K562 (cell line): ENCODE data around the gene ZSWIM6. TPM values are rescaled to one million over a fixed set of nuclear protein-coding genes. Genes with fewer than 3 reads are reported as not detected.

Experiments
- ATAC-seq: fragments of 200-7000 bp; cut with Tn5 transposase; 3 replicates; pipeline ENCODE4 v1.9.1; 2020; ENCODE audit warnings: moderate library complexity
- BruUV-seq: library from RNA; stranded (reverse); fragments of 400-500 nt; replicated peaks from 2 replicates; lab custom pipeline; 2021; lab: Mats Ljungman, UMichigan
- CTCF ChIA-PET: fragments of 300-600 bp; formaldehyde crosslinking; extraction: SDS; loops from one replicate; lab custom pipeline; 2021; ENCODE audit warnings: low intra/inter-chr PET ratio; lab: Yijun Ruan, JAX
- POLR2A ChIA-PET: fragments of 300-600, 350-650 bp; sonication (Branson Sonifier 250); formaldehyde crosslinking; extraction: SDS; loops from one replicate; lab custom pipeline; 2021; ENCODE audit warnings: antibody characterized with exemption, inconsistent platforms; lab: Yijun Ruan, JAX
- DNase-seq, 4 experiments: peaks; one replicate each; pipeline versions ENCODE4 v3.0.0 to v3.0.0-alpha.2; 2011 to 2018; ENCODE audit warnings: low spot score in 3 of 4, mixed read lengths in 3 of 4; ENCODE audit errors: extremely low read depth in 1 of 4
- FAIRE-seq: peaks from 2 replicates; lab custom pipeline; 2011; peaks lifted over from hg19 to GRCh38; lab: Jason Lieb, UNC
- H2AFZ ChIP-seq: 2 replicates; pipeline ENCODE4 v1.6.0; 2011; ENCODE audit warnings: low read depth, low read length, control low read depth, inconsistent platforms
- H3K27ac ChIP-seq: fragments of 200-600 bp; 3 replicates; pipeline ENCODE4 v1.8.0; 2011; ENCODE audit warnings: low read depth, mild to moderate bottlenecking, control low read depth, inconsistent platforms, low read length, moderate library complexity, mixed read lengths; ENCODE audit errors: extremely low read depth
- H3K27me3 ChIP-seq, 2 experiments: fragments of 300-600 bp in 1 of 2; 2 replicates in 1 of 2; 3 replicates in 1 of 2; pipeline versions ENCODE4 v1.6.0 to v1.8.0; 2011; ENCODE audit warnings: inconsistent platforms in 2 of 2, low read length in 2 of 2, mild to moderate bottlenecking in 1 of 2, mixed read lengths in 1 of 2, moderate library complexity in 1 of 2; ENCODE audit not compliant: control insufficient read depth in 2 of 2, insufficient read depth in 2 of 2
- H3K36me3 ChIP-seq: fragments of 300-600 bp; 3 replicates; pipeline ENCODE4 v1.8.0; 2011; ENCODE audit warnings: mild to moderate bottlenecking, low read length, inconsistent platforms; ENCODE audit not compliant: control insufficient read depth, insufficient read depth
- H3K4me1 ChIP-seq, 2 experiments: fragments of 200-600 bp in 1 of 2; replicated peaks in 1 of 2; 2 replicates in 1 of 2; 3 replicates in 1 of 2; pipeline versions ENCODE4 v1.5.1 to v1.8.0; 2011; ENCODE audit warnings: inconsistent platforms in 2 of 2, low read length in 2 of 2, mild to moderate bottlenecking in 1 of 2, mixed read lengths in 1 of 2, moderate library complexity in 1 of 2; ENCODE audit not compliant: control insufficient read depth in 2 of 2, insufficient read depth in 2 of 2
- H3K4me2 ChIP-seq: 2 replicates; pipeline ENCODE4 v1.6.1; 2011; ENCODE audit warnings: low read length, control low read depth, inconsistent platforms, mixed read lengths; ENCODE audit not compliant: insufficient read depth
- H3K4me3 ChIP-seq: fragments of 200-600 bp; sonication (generic), shearing (Covaris generic); 2 replicates; pipeline ENCODE4 v1.5.1; 2016; ENCODE audit warnings: control low read depth, inconsistent platforms
- H3K79me2 ChIP-seq: fragments of 200-600 bp; 3 replicates; pipeline ENCODE4 v1.8.0; 2011; ENCODE audit warnings: low read length, inconsistent platforms; ENCODE audit not compliant: control insufficient read depth, insufficient read depth
- H3K9ac ChIP-seq, 2 experiments: 2 replicates each; pipeline versions ENCODE4 v1.6.0 to v1.6.1; 2011; ENCODE audit warnings: low read depth in 2 of 2, low read length in 2 of 2, control low read depth in 1 of 2, inconsistent platforms in 1 of 2, mild to moderate bottlenecking in 1 of 2, mixed read lengths in 1 of 2; ENCODE audit not compliant: insufficient read depth in 1 of 2
- H3K9me1 ChIP-seq: one replicate; pipeline ENCODE4 v1.6.0; 2011; ENCODE audit warnings: inconsistent platforms, mild to moderate bottlenecking, low read length, moderate library complexity; ENCODE audit not compliant: control insufficient read depth, insufficient read depth
- H3K9me3 ChIP-seq: replicated peaks from 2 replicates; pipeline ENCODE4 v1.5.1; 2011; ENCODE audit warnings: low read depth, low read length, inconsistent platforms; ENCODE audit not compliant: control insufficient read depth, insufficient read depth
- H4K20me1 ChIP-seq: replicated peaks from 2 replicates; pipeline ENCODE4 v1.6.1; 2011; ENCODE audit warnings: low read length, inconsistent platforms, mixed read lengths; ENCODE audit not compliant: control insufficient read depth, insufficient read depth
- FOS ChIP-seq: IDR thresholded peaks from 3 replicates; pipeline ENCODE4 v1.6.1; 2011; ENCODE audit not compliant: insufficient read length; ENCODE audit errors: extremely low read depth
- RBM22 ChIP-seq: fragments of 200-400 bp; formaldehyde crosslinking; IDR thresholded peaks from 2 replicates; pipeline ENCODE4 v1.6.1; 2018; ENCODE audit warnings: low read length, low read depth; ENCODE audit not compliant: poor library complexity, severe bottlenecking
- RCOR1 ChIP-seq, 2 experiments: IDR thresholded peaks; 2 replicates each; pipeline ENCODE4 v1.6.1; 2012; ENCODE audit warnings: low read depth in 2 of 2, low read length in 2 of 2, borderline replicate concordance in 1 of 2, improper control_type of control experiment in 1 of 2
- TEAD4 ChIP-seq, 2 experiments: sonication (generic) in 1 of 2; formaldehyde crosslinking in 1 of 2; IDR thresholded peaks; 2 replicates each; pipeline versions ENCODE4 v1.6.1 to v1.8.0; 2012 to 2022; ENCODE audit warnings: borderline replicate concordance in 1 of 2, inconsistent platforms in 1 of 2, low read length in 1 of 2, mild to moderate bottlenecking in 1 of 2, missing genetic modification reagents in 1 of 2
- ZC3H11A ChIP-seq: IDR thresholded peaks from 2 replicates; pipeline ENCODE4 v1.6.1; 2012; ENCODE audit warnings: low read depth, low read length, improper control_type of control experiment
- WGBS: fragments of 100-300 bp; shearing (Covaris generic); methylation state at CpG from one replicate; pipeline ENCODE4 v1.1.6; 2016; ENCODE audit warnings: low coverage, mixed read lengths; ENCODE audit not compliant: insufficient coverage; ENCODE audit errors: missing lambda C conversion rate; 5-methylcytosine and 5-hydroxymethylcytosine counted together
- in situ Hi-C: fragments of 300-500 bp; cut with MboI; formaldehyde crosslinking; loops from 4 replicates; pipeline ENCODE4 v1.15.0; 2018; ENCODE audit warnings: inconsistent platforms, mixed read lengths
- intact Hi-C: fragments of 100-400 bp; cut with micrococcal nuclease; formaldehyde crosslinking; loops from 2 replicates; pipeline ENCODE4 v1.14.2; 2022
- polyA plus RNA-seq, 8 experiments: library from polyadenylated mRNA; depleted of rRNA in 4 of 8; stranded (reverse) in 5 of 8; unstranded in 3 of 8; fragments of >200 nt; fragmentation: Nextera tagmentation in 2 of 8; fragmentation: Illumina TruSeq in 1 of 8; extraction: Ambion mirVana in 2 of 8; extraction: Trizol in 1 of 8; gene quantifications; 2 replicates each; pipeline versions ENCODE4 v1.2.1 to v1.2.3, GENCODE V29; 2011 to 2014; ENCODE audit warnings: inconsistent platforms in 1 of 8, missing spikeins in 1 of 8
- total RNA-seq, 7 experiments: library from RNA; depleted of rRNA in 6 of 7; stranded (reverse); fragments of >200 nt in 6 of 7; fragmentation: Illumina TruSeq in 2 of 7; extraction: Trizol in 2 of 7; gene quantifications; 2 replicates each; pipeline versions ENCODE4 v1.2.1 to v1.2.3, GENCODE V29; 2011 to 2021; ENCODE audit warnings: low replicate concordance in 1 of 7
- TF ChIP-seq, protein P1 (sequence below): fragments of 200-800 bp; sonication (Bioruptor generic); IDR thresholded peaks from 2 replicates; pipeline ENCODE4 v1.6.1; 2017; ENCODE audit warnings: missing genetic modification characterization, missing compliant biosample characterization
- TF ChIP-seq, protein P2 (sequence below): fragments of 450-650 bp; IDR thresholded peaks from 2 replicates; pipeline ENCODE4 v1.6.1; 2016

ZSWIM6 gene
- total and polyA plus RNA-seq, 9 of the 15 experiments (the other 6 are each of a cell fraction or from before 2014, with no cell fraction given), result 0.81 to 3.2 (median 2.0) TPM

DNA sequence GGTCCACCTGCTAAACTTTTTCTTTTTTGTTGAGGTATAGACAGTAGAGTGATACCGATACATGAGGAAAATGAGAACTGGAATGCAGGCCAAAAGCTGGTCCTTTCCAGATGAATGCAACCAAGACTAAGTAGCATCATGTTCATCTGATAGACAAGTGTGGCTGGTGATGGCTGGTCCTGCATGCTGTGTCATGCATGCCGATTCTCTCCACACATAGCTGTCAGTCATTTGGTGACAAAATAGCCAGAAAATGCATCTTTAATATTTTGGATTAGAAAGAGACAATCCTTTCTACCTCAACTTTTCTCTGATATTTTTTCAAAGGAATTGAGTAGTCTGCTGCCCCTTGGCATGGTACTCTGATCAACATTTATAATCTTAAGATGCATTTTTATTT is 49.9 kb downstream of the ZSWIM6 start:
- Histone ChIP-seq H3K9ac (no peak overlapping the region), H3K27ac (no peak overlapping the region), H3K4me1 (no peaks in the 10 kb centered on the region), H3K79me2 (no peaks in the 10 kb centered on the region), H3K36me3 (no peaks in the 10 kb centered on the region), H3K27me3 (no peaks in the 10 kb centered on the region), H3K9me1 (no peaks in the 10 kb centered on the region), H3K4me2 (no peak overlapping the region), H3K9me3 (no peaks in the 10 kb centered on the region), H3K4me3 (no peak overlapping the region), H2AFZ (no peak overlapping the region), H4K20me1 (no peaks in the 10 kb centered on the region)
- 4% methylated on average over 2 of the region's 2 CpGs for WGBS
- no TSS peak for BruUV-seq
- no peak for DNase-seq
- FAIRE-seq, result no peak
- in situ Hi-C loops (no loop called here), intact Hi-C loops (no loop called here)
- ChIA-PET POLR2A (interaction anchor here (0.5 kb wide), 1 partner anchor 91 kb away, joined by 3 read pairs; no protein-coding TSS in a partner anchor), CTCF (no interaction called here)
- TF ChIP-seq TEAD4 (IDR thresholded peaks at IDR 0.05; ENCODE audit: low read length), result no peak
- TF ChIP-seq TEAD4 (CRISPR knock-in tag; IDR thresholded peaks at IDR 0.05; ENCODE audit: borderline replicate concordance), result no peak
- no peak for TF ChIP-seq FOS
- TF ChIP-seq RBM22, result no peak
- TF ChIP-seq, protein P1, sequence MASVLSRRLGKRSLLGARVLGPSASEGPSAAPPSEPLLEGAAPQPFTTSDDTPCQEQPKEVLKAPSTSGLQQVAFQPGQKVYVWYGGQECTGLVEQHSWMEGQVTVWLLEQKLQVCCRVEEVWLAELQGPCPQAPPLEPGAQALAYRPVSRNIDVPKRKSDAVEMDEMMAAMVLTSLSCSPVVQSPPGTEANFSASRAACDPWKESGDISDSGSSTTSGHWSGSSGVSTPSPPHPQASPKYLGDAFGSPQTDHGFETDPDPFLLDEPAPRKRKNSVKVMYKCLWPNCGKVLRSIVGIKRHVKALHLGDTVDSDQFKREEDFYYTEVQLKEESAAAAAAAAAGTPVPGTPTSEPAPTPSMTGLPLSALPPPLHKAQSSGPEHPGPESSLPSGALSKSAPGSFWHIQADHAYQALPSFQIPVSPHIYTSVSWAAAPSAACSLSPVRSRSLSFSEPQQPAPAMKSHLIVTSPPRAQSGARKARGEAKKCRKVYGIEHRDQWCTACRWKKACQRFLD (CRISPR knock-in tag), result no peak
- TF ChIP-seq RCOR1 (IDR thresholded peaks at IDR 0.05; ENCODE audit: borderline replicate concordance in 1 of 2, low read depth in 2 of 2, low read length in 2 of 2), result no peak
- no peak for TF ChIP-seq ZC3H11A
- TF ChIP-seq, protein P2, sequence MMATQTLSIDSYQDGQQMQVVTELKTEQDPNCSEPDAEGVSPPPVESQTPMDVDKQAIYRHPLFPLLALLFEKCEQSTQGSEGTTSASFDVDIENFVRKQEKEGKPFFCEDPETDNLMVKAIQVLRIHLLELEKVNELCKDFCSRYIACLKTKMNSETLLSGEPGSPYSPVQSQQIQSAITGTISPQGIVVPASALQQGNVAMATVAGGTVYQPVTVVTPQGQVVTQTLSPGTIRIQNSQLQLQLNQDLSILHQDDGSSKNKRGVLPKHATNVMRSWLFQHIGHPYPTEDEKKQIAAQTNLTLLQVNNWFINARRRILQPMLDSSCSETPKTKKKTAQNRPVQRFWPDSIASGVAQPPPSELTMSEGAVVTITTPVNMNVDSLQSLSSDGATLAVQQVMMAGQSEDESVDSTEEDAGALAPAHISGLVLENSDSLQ, result peak; percentile 52; the same call in 1 of the 2 replicates
- ATAC-seq, result no peak
